HG03280 (cell line): ENCODE data around the gene AP1S3.
"Not testable (repeated sequence)": the region's sequence is repeated elsewhere in the genome, so short reads cannot be mapped to it uniquely, and the experiment has no call there.

Experiments used
- ATAC-seq: cut with Tn5 transposase; IDR thresholded peaks from one replicate; pipeline ENCODE4 v1.9.1; 2021; ENCODE audit warnings: mild to moderate bottlenecking, moderate library complexity; ENCODE audit not compliant: unreplicated experiment

AP1S3 gene

DNA sequence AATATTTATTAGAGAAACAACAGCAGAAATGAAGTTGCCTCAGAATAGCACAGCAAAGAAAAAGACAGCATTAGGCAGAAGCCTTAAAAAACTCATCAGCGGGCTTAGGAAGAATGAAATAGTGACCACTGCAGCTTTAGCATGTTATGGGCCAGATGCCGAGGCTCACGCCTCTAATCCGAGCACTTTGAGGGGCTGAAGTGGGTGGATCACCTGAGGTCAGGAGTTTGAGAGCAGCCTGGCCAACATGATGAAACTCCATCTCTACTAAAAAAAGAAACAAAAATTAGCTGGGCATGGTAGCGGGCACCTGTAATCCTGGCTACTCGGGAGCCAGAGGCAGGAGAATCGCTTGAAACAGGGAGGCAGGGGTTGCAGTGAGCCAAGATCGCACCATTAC is 32.4 kb downstream of the AP1S3 start:
- no peak for ATAC-seq

DNA sequence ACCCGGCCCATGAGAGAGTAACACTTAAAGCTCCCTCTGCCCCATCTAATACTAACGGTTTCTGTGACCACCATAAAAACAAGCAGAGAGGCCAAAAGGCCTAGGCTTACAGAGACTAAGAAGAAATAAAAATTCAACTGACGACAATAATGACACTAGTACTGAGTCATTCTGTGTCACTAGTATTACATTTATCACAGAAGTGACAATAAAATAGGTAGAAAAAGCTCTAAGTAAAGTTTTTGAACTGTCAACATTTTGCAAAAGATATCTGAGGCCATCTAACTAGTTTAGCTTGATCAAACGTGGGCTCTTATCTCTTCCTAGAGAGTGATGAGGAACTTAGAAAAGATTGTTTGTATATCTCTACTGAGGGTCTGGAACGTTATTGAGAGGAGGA is 35.6 kb downstream of the AP1S3 start:
- no peak for ATAC-seq

DNA sequence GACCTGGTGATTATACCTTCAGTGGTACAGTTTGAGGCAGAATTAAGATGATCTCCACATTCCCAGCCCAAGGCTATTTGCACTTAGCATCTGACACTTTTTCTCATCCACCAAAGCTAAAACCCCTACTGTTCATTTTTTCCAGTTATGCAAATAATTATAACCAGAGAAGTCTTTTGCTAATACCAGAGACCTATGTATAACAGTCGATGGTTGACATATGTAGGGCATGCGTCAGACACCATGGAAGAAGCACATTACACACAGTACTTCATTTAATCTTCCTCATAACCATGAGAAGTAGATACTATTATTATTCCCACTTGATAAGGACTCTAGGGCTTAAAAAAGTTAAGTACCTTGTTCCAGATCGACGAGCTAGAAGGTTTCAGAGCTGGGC is 36.5 kb downstream of the AP1S3 start:
- ATAC-seq, result no peak

DNA sequence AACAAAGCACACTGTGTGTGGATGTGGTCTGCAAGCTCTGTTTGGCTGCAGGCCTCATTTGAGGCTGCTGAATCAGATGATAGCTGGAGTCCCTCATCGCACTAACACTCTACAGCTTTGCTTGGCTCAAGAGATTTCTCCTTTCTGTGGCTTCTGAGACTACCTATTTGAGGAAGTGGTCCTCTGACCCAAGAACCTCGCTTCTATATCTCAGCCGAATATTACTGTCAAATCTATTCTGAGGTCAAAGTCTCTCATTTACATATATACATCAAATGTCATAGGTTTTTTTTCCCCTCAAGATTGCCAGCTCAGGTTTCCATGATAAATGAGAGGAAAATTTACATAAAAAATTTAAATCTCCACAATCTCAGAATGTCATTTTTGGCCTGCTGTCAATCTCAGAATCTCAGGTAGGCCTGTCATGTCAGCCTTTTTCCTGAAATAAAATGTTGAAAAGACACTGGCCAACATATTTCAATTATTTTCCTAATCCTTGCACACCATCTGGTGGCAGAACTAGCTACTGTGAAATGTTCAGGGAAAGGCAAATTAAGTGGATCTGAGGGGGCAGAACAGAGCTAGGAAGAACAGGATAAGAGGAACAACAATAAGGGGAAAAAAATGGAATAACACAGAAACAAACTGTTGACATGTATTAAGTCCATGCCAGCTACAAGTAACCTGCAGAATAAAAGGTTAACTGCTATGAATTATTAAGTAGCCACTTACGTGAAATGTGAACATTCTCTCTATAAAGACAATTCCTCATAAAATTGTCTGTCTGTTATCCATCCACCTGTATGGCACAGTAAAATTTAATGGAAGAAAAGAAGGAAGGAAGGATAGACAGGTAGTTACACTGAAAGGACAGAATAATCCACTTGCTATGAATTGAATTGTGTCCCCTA is 39.3 kb downstream of the AP1S3 start:
- ATAC-seq, result peak; percentile 97

DNA sequence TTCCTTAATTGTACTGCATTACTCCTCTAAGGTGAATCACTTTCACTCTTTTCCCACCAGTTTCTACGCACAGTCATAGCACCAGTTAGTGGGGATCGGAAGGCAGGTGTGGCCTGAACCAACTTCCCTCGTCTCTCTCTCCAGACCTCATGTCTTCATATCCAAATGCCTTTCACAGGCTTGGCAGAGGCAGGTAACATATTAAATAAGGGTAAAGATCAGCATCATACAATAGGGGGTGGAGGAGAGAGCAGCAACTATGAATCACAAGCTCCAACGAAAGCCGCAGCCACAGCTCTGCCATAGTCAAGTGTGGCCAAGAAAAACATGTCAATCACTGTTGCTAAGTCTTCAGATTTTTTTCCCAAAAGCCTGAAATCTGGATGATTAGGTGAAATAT is 40.3 kb downstream of the AP1S3 start:
- no peak for ATAC-seq

DNA sequence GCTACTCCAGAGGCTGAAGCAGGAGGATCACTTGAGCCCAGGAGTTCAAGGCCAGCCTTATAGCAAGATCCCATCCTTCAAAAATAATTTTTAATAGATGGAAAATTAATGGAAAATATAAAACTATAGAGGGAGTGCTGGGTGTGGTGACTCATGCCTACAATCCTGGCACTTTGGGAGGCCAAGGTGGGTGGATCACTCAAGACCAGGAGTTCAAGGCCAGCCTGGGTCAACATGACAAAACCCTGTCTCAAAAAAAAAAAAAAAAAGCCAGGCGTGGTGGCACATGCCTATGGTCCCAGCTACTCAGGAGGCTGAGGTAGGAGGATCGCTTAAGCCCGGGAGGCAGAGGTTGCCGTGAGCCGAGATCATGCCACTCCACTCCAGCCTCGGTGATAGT is 48.0 kb downstream of the AP1S3 start:
- no peak for ATAC-seq

DNA sequence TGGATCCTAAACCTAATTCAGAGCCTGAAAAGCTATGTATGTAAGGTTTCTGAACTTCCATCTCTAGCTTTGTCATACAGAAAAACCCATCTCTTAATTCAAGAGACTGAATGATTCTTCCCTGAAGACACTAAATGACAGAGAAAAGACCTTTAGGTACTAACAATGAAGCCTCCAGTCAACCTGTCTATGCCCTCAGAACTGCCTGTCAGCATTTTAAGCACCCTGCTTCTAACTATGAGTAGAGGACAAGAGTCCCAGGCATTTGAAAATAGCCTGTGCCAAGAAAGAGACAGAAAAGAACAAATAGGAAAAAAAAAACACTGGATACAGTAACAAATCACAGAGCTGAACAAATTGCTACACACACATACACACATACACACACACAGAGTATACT is 48.6 kb downstream of the AP1S3 start:
- no peak for ATAC-seq

DNA sequence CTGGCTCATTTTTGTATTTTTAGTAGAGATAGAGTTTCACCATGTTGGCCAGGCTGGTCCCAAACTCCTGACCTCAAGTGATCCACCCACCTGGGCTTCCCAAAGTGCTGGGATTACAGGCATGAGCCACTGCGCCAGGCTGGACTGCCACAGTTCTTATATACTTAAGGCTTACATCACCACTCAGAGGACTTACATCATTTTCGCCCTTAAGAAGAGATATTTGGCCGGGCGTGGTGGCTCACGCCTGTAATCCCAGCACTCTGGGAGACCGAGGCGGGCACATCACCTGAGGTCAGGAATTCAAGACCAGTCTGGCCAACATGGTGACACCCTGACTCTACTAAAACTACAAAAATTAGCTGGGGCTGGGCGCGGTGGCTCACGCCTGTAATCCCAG is 49.3 kb downstream of the AP1S3 start:
- ATAC-seq, result not testable (repeated sequence)

DNA sequence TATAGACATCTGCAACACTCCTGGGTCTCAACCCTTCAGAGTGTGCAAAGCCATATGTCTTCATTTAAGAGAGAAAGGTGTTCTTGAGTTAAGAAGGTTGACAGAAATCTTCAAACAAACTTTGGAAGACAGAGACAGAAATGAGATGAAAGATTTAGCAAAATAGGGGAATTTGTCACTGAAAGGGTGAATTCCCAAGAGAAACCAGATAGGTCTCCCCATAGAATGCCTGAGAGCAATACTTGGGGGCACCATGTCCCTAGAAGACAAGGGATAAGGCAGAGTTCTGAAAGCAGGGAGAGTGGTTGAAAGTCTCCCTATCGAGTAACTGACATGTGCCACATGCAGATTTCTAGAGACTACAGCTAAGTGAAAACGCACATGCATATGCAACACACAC is 50.0 kb downstream of the AP1S3 start:
- ATAC-seq, result peak; percentile 49

DNA sequence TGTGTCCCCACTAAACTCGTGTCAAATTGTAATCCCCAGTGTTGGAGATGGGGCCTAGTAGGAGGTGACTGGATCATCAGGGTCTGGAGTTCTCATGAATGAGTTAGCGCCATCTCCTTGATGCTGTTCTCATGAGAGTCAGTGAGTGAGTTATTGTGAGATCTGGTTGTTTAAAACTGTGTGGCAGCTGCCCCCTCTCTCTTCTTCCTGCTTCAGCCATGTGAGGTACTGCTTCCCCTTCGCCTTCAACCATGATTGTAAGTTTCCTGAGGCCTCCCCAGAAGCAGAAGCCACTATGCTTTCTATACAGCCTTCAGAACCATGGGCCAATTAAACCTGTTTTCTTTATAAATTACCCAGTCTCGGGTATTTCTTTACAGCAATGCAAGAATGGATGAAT is 50.4 kb downstream of the AP1S3 start:
- ATAC-seq, result peak; percentile 52

DNA sequence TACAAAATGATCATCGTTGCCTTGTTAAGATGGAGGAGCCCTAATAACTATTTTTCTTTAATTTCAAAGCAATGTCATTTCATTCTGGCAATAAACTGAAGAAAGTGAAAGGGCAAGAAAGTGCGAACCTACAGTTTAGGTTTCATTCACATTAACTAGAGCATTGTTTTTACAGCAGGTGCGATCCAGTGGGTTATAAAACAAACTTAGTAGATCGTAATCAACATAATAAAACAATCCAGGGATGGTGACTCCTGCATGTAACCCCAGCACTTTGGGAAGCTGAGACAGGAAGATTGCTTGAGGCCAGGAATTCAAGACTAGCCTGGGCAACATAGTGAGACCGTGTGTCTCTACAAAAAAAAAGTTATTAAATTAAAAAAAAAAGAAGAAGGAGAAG is 51.1 kb downstream of the AP1S3 start:
- no peak for ATAC-seq

DNA sequence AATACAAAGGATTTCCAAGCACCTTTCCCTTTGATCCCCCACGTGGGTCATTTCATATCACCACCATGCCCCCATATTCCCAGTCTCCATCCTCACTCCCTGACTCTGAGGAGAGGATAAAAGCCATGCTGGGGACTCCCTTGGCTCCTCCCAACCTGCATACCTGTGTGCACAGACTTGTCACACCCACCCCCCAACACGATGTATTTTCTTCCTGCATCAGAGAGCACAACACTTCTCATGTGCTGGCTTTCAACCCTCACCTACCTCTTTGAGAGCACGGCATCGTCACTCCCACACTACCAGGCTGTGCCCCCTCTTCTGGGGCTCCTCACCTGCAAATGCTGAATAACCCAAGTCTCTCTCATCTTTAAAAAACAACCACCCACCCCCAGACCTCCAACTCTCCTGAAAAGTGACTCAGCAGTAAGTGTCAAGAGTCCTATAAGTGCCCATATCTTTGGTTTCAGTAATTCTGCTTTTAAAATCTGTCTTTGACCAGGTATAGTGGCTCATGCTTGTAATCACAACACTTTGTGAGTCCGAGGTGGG is 53.1 kb downstream of the AP1S3 start:
- ATAC-seq, result no peak

DNA sequence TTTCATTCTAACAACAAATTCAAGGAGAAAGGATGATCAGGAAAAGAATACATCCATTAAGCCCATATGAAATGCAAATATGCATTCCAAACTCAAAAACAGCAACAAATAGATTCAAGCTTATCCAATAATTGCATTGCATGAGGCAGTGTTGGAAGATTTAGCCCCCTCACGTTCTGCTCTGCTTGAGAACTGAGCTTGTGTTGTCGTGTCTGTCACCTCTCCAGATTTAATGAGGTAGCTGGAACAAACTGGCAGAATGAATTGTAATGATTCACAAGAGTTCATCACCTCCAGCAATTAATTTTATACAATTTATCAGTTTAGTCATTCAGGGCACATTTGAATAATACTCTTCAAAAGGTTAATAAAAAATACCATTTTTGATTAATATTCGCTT is 54.8 kb downstream of the AP1S3 start:
- no peak for ATAC-seq

DNA sequence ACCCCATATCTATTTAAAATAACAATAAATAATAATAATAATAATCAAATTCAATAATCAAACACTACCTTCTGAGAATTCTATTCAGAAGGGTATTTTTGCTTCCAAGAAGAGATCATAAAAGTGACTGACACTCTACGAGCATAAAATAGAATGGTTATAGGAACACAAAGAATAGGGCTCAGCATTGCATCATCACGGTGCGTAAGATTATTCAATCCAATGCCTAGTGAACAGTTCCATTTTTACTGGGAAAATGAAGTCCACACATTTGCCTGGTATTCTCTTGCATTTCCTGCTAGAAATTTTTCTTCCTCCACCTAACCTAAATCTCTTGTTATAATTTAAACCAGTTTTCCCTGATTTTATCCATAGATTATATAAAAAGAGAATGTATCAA is 55.8 kb downstream of the AP1S3 start:
- no peak for ATAC-seq

DNA sequence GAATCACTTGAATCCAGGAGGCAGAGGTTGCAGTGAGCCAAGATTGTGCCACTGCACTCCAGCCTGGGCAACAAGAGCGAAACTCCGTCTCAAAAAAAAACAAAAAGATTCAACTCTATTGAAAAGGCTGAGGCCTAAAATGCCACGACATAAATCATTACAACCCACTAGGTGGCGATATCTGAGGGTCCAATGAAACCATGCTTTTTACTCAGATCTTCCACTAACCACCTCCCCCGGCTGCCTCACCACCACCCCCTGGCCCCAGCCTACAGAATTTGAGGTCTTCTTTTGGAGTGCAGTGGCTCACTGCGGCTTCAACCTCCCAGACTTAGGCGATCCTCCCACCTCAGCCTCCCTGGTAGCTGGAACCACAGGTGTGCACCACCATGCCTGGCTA is 57.5 kb downstream of the AP1S3 start:
- peak; percentile 76 for ATAC-seq

DNA sequence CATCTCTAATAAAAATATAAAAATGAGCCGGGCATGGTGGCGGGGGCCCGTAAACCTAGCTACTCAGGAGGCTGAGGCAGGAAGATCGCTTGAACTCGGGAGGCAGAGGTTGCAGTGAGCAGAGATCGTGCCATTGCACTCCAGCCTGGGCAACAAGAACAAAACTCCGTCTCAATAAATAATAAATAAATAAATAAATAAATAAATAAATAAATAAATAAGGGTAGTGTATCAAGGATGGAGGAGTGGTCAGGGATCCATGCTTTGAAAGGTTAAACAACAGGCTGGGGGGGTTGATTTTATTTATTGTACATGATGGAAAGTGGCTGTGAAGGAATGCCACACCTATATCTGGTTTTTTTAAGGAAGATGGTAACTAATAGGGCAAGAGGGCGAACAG is 63.2 kb downstream of the AP1S3 start:
- ATAC-seq, result no peak

DNA sequence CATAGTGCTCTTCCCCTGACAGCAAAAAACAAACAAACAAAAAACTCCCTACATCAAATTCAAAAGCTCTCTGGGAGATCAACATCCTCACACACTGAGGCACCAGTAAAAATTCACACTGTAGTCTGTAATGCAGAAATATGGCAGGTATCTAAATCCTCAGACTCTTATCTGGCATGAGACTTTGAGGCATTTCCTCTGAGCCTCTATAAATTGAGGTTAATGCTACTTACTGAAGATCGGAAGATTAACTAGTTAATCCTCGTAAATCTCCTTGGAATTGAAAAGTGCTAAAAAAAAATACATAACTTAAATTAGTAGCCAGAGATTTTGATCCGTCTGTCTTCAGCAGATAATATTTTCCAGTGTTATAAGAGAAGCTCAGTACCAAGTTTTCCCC is 65.0 kb downstream of the AP1S3 start:
- ATAC-seq, result no peak

DNA sequence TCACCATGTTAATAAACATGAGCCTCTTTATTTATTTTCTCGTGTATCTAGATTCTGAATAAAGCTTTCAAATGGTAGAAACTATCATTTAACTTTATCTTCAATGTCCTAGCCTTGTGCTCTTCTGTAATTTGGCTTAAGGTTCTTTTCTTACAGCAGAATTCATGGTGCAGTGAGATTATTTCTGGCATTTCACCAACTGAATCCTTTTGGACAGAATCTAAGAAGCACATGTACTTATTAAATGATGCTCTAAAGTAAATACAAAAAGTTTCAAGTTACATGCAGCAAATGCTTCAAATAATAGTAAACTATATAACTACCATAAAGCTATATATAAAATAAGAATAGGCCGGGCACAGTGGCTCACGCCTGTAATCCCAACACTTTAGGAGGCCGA is 65.9 kb downstream of the AP1S3 start:
- ATAC-seq, result no peak

DNA sequence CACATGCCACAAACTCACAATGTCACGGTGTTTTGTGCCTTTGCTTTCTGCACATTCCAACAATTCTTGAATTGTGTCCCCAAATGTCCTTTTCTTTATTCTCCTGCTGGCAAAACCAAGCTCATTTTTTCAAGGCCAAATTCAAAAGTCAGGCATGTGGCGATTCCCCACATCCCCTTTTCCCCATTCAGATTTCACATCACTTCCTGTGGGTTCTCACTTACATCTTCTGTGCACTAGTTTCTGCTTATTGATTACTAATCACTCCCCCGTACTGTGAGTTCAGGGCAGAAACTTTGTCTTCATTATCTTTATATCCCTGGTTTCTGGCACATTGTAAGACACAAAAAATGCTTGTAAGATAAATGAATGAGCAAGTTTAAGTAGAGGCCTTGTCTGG is 69.2 kb downstream of the AP1S3 start:
- no peak for ATAC-seq

DNA sequence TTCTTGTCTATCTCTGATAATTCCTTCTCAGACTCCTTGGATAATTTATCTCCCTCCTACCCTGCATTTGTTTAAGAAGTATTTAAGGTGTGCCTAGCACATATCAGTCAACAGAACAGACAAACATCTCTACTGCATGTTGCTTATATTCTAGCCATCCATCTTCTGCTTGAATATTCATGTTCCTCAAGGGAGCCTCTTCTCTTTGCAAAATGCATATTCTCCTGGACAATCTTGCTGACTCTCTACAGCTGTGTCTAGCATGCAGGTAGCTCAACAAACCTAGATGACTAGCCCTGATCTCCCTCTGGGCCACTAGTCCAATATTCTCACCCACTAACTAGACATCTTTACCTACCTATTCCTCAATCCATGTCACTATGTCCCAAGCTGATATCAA is 70.0 kb downstream of the AP1S3 start:
- ATAC-seq, result no peak

DNA sequence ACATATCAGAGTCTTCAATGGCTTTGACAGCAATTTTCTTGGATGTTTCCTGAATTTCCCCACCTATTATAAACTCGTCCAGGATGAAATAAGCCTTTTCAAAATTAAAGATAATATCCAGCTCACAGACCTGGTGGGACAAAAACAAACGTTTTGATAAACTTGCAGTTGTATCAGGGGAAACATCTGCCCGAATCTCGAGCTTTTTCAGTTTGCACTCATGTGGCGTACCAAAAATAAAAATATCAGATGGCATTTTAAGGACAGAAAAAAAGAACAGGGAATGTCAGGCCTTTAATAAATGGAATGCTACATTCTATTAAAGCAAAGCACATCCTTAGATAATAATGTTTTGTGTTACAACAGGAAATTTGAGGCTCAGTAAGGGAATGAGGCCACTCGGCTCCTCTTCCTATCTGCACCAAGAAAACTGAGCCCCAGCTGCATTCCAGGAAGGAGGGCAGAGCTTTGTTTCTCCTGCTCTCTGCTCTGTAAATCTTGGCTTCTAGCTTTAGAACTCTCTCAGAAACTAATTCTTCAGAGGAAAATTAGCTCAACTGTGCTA is 72.1 kb downstream of the AP1S3 start:
- no peak for ATAC-seq

DNA sequence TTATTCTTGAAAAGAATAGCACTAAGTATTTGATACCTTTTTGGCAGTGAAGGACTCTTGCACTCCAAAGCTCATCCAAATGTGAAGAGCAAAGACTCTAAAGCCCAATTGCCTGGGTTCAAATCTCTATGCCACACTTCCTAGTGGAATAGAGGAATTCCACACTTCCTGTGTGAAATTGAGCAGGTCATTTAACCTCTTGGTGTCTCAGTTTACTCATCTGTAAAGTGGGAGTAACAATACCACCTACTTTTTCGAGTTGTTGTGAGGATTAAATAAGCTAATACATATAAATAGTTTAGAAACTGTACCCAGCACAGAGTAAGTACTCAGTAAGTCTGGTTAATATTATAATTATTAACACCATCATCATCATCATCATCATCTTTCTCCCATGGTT is 72.6 kb downstream of the AP1S3 start:
- ATAC-seq, result no peak
